Adrenal gland (tissue), 5 donors: ENCODE measurements around the gene WNT5B.

ENCODE experiments used
- CTCF ChIP-seq, 6 experiments: fragments of 450-650 bp in 4 of 6; fragments of 200-600 bp in 2 of 6; sonication (generic) in 1 of 6; IDR thresholded peaks; 1 replicate in 5 of 6; 2 replicates in 1 of 6; pipeline versions ENCODE4 v1.5.1 to v1.8.0; 2016 to 2021; ENCODE audit warnings: antibody characterized with exemption in 6 of 6, mild to moderate bottlenecking in 2 of 6, moderate library complexity in 1 of 6
- POLR2A ChIP-seq, 2 donors: fragments of 450-650 bp; IDR thresholded peaks; one replicate each; pipeline ENCODE4 v1.6.1; 2017; ENCODE audit warnings: antibody characterized with exemption in 2 of 2, mild to moderate bottlenecking in 2 of 2, moderate library complexity in 1 of 2
- donor health status: DM: no; HTN: no; CAD: no.

GRCh38 chr12:1680804-1681492 lies 51.9 kb downstream of the WNT5B start:
- TF ChIP-seq POLR2A (IDR thresholded peaks at IDR 0.05) (no peak), CTCF (IDR thresholded peaks at IDR 0.05) (no peak)
